ENCODE measurements around the gene MFSD2B.

The MFSD2B gene

DNA sequence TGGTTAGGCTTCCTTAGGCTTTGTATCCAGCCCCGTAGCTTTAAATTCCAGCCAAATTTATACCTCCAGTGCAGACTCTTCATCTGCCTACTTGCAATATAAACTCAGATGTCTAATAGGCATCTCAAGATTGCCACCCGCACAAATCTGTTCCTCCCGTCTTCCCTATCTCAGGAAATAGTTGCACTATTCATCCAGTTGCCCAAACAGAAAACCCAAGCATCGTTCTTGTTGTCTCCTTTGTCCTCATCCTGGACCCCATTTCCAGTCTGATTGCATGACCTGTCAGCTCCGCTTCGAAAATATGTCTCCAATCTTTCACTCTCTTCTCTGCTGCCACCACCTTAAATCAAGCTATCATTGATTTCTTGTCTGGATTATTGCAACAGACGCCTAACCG, 41.9 kb downstream of the MFSD2B start:
- no peak for DNase-seq

DNA sequence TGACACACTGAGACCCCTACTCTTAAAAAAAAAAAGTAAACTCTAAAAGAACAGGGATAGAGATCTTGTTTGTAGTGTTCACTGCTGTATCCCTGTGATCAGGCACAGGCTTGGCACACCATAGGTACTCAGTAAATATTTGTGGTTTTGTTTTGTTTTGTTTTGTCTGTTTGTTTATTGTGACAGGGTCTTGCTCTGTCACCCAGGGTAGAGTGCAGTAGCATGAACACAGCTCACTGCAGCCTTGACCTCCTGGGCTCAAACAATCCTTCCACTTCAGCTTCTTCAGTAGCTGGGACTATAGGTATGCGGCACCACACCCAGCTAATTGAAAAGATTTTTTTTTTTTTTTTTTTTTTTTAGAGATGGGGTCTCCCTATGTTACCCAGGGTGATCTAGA, 43.1 kb downstream of the MFSD2B start:
- DNase-seq, result no peak

DNA sequence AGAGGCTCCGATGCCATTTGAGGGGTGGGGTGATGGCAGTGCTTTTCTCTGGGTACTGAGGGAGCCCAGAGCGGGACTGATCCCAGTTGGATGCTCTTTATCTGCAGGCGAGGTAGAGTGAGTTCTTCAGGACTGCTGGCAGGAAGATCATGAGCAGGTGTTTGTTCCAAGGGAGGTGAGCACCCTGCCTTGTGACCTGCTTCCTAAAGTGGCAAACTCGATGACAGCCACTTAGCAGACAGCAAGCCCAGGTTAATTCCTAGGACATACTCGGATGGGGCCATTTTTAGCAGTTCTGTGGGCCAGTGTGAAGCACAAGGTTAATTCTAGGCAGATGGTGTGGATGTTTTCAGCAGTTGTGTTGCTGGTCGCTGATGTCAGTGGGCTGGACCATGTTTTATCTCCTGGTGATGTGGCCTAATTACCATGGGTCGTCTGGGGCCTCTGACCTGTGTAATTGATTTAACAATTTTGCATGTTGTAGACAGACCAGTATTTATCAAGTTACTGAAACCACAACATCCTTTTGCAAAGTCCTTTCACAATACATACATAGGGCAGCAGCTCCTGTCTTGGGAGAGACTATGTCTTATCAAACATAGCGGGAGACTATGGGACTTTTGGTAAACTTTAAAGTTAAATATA, 44.6 kb downstream of the MFSD2B start:
- no peak for DNase-seq

- DNase-seq, result no peak
Measured at GRCh38 chr2:24055750-24056149, 45.9 kb downstream of the MFSD2B start.

GRCh38 chr2:24058564-24059271, 48.8 kb downstream of the MFSD2B start:
- no peak for DNase-seq

DNA sequence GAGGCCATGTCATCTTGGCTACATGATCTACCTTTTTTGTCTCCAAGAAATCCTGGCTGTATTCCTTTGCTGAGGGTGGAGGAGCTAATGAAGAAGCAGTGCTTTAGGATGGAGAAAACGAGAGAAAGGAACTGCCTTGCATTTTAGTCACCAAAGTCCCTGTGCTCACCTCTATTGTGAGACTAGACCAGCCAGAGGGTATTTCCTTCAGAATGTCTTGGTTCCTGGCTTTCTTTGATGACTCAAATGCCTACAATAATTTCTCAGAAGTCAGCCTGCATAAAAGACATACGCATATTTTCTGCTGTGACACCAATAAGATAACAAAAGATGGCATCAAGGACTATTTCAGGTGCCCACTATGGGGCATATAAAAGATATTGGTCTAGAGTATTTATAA, 55.5 kb downstream of the MFSD2B start:
- DNase-seq, result no peak

GRCh38 chr2:24072259-24072658, 62.4 kb downstream of the MFSD2B start:
- DNase-seq, result no peak

DNA sequence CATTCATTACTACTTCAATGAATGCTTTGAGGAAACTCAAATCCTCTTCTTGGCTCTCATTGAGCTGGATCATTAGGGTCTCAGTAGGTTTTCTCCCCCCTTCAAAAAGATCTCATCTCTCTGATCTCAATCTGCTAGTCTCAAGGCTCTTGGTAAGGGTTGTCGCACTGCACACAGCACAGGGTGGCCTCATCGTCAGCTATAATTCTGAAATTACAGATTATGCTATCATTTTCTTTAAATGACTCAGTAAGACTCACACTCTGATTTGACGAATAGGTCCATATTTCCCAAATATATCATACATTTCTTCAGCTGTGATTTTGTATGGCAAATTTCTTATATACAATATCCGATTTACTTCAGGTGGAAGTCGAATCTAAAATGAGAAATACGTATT, 63.9 kb downstream of the MFSD2B start:
- DNase-seq, result no peak

GRCh38 chr2:24075259-24075658, 65.4 kb downstream of the MFSD2B start:
- DNase-seq, result no peak

Measured in stimulated activated CD4-positive, alpha-beta T cell treated with anti-CD3 and anti-CD28 coated beads, Interleukin-2, amount 100 ng/mL, for 48 hours (primary cell).